Measurements from ENCODE around the gene CAPZB.

DNA sequence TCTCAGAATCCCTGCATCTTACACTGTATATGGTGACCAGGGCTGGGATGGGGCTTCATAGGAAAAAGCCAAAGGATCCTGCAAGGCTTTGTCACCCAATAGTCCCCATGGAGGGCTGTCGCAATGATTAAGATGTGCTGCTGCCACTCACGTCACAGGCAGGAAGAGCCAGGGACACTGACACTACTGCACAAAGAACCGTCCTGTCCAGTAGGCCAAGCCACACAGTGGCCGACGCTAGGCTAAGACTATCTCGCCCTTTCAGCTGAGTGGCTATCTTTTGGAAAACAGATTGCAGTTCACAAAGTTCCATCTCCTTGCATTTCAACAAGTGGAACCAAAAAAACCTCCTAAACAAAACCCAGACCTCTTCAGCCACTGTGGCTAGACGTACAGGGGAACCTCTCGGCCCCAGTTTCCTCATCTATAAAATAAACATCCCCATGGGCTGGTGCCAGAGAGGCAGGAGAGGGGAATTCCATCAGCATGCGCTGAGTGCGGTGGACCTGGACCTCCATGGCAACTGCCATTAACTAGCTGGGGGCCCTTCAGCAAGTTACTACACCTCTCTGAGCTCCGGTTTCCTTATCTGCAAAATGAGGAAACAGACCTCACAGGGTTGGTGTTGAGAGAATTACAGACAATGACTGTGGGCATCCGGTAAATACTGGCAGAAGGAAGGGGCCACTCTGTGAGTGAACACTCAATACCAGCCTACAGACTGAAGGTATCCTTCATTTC is 8.7 kb downstream of the CAPZB start:
- no peak for TF ChIP-seq EZH2 (IDR thresholded peaks at IDR 0.05)
- no peak for TF ChIP-seq POLR2AphosphoS5 (IDR thresholded peaks at IDR 0.05; ENCODE audit: borderline replicate concordance, low read depth, low read length)

Data from SK-N-MC (cell line).